Ishikawa (cell line): ENCODE data around the gene PCNX3.

Experiments used
- CEBPB ChIP-seq: IDR thresholded peaks from 2 replicates; pipeline ENCODE4 v1.6.1; 2012
- EGR1 ChIP-seq: IDR thresholded peaks from 2 replicates; pipeline ENCODE4 v1.6.1; 2012
- EP300 ChIP-seq: IDR thresholded peaks from 2 replicates; pipeline ENCODE4 v1.6.1; 2012; ENCODE audit warnings: borderline replicate concordance
- FOXM1 ChIP-seq: IDR thresholded peaks from 2 replicates; pipeline ENCODE4 v1.6.1; 2012; ENCODE audit warnings: low read depth, borderline replicate concordance
- MAX ChIP-seq: IDR thresholded peaks from 2 replicates; pipeline ENCODE4 v1.6.1; 2012
- RAD21 ChIP-seq: IDR thresholded peaks from 2 replicates; pipeline ENCODE4 v1.6.1; 2012; ENCODE audit warnings: low read depth
- REST ChIP-seq: IDR thresholded peaks from 2 replicates; pipeline ENCODE4 v1.6.1; 2012; ENCODE audit warnings: low read depth, mild to moderate bottlenecking
- TAF1 ChIP-seq: IDR thresholded peaks from 2 replicates; pipeline ENCODE4 v1.6.1; 2012; ENCODE audit warnings: low read depth, mild to moderate bottlenecking
- USF1 ChIP-seq: IDR thresholded peaks from 2 replicates; pipeline ENCODE4 v1.6.1; 2012
- YY1 ChIP-seq: IDR thresholded peaks from 2 replicates; pipeline ENCODE4 v1.6.1; 2012; ENCODE audit warnings: low read depth
- ZBTB7A ChIP-seq: IDR thresholded peaks from 2 replicates; pipeline ENCODE4 v1.6.1; 2012; ENCODE audit warnings: low read depth

GRCh38 chr11:65663639-65664200 is 48.1 kb downstream of the PCNX3 start:
- TF ChIP-seq YY1 (no peak), CEBPB (no peak), EGR1 (peak; percentile 56; the same call in 1 of the 2 replicates), MAX (no peak), REST (no peak), USF1 (peak; percentile 62), EP300 (no peak), TAF1 (no peak), RAD21 (no peak), FOXM1 (no peak), ZBTB7A (no peak)
